C4-2B (cell line): ENCODE results near the gene NLRP12.

Experiments used
- CTCF ChIP-seq: fragments of 450-650 bp; conservative IDR thresholded peaks from 2 replicates; pipeline ENCODE4 v1.5.1; 2017; ENCODE audit warnings: mild to moderate bottlenecking
- ZFX ChIP-seq: fragments of 450-650 bp; IDR thresholded peaks from 2 replicates; pipeline ENCODE4 v1.6.1; 2017

- TF ChIP-seq ZFX, result no peak
- no peak for TF ChIP-seq CTCF
Observed at GRCh38 chr19:53844849-53845246, 20.7 kb upstream of the NLRP12 start.
